IMR-90 (cell line): ENCODE results near the gene ITSN2.

Source experiments
- POLR2A ChIP-seq: IDR thresholded peaks from 2 replicates; pipeline ENCODE4 v1.6.1; 2012; ENCODE audit warnings: mild to moderate bottlenecking, low read depth, low read length
- TF ChIP-seq, protein P1 (sequence below): conservative IDR thresholded peaks from 2 replicates; pipeline ENCODE4 v1.5.1; 2012; ENCODE audit warnings: mild to moderate bottlenecking, low read depth, low read length, improper control_type of control experiment

DNA sequence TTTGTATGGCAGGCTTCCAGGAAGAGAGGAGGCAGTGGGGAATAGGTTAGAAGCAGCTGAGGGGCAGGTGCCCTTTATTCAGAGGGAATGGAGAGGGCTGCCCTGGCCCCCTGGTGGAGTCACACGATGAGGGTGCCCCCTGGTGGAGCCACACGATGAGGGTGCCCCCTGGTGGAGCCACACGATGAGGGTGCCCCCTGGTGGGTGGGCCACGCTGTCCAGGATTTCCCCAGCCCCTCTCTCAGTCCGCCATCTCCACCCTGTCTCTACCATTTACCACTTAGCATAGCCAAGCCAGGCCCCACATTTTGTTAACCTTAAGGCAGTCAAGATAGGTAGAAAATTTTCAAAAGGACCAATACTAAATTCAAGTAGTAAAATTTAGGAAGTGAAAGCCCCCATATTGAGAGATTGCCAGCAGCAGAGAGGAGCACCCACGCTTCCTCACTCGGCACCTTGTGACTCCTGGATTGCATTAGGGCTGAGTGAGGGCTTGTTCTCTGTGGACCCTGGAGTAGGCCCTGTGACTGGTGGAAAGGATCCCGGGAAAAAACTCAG, 195.8 kb downstream of the ITSN2 start:
- TF ChIP-seq POLR2A: no peak
- TF ChIP-seq, protein P1, sequence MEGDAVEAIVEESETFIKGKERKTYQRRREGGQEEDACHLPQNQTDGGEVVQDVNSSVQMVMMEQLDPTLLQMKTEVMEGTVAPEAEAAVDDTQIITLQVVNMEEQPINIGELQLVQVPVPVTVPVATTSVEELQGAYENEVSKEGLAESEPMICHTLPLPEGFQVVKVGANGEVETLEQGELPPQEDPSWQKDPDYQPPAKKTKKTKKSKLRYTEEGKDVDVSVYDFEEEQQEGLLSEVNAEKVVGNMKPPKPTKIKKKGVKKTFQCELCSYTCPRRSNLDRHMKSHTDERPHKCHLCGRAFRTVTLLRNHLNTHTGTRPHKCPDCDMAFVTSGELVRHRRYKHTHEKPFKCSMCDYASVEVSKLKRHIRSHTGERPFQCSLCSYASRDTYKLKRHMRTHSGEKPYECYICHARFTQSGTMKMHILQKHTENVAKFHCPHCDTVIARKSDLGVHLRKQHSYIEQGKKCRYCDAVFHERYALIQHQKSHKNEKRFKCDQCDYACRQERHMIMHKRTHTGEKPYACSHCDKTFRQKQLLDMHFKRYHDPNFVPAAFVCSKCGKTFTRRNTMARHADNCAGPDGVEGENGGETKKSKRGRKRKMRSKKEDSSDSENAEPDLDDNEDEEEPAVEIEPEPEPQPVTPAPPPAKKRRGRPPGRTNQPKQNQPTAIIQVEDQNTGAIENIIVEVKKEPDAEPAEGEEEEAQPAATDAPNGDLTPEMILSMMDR: peak; percentile 76
